ENCODE results near the gene AP3B1. TPM values are rescaled to one million over a fixed set of nuclear protein-coding genes. Genes with fewer than 3 reads are reported as not detected.

Gene AP3B1
- total and polyA plus RNA-seq, 2 donors (not counting 3 experiments of a cell fraction or from before 2014, with no cell fraction given), result 31.6 to 46.7 TPM

- POLR2A ChIA-PET, result no interaction called here
- dilution Hi-C loops (cut with MboI; ENCODE audit: extremely low pct_ligation_motif_present, low sequenced_read_pairs), result no loop called here
- no peak overlapping the region for H3K4me2 ChIP-seq (ENCODE audit: insufficient read depth, low read length)
- TF ChIP-seq MAX (IDR thresholded peaks at IDR 0.05; ENCODE audit: insufficient read depth, insufficient read length) (no peak), POLR2A (IDR thresholded peaks at IDR 0.05; ENCODE audit: low read depth, low read length) (no peak), MYC (IDR thresholded peaks at IDR 0.05; ENCODE audit: low read depth, low read length) (no peak), CTCF (IDR thresholded peaks at IDR 0.05; ENCODE audit: extremely low read depth in 1 of 2, insufficient read depth in 1 of 2, low read depth in 1 of 2, low read length in 2 of 2) (peak in 1 of 2 donors; percentile 15), GATA2 (IDR thresholded peaks at IDR 0.05; ENCODE audit: insufficient read depth, insufficient read length, low read depth, low read length) (no peak), EZH2 (IDR thresholded peaks at IDR 0.05; ENCODE audit: borderline replicate concordance, low read depth, low read length, severe bottlenecking) (no peak)
- no peaks in the 10 kb centered on the region for H3K27me3 ChIP-seq (ENCODE audit: control insufficient read depth in 2 of 2, insufficient read depth in 2 of 2, low read length in 2 of 2)
- no peak overlapping the region for H2AFZ ChIP-seq (ENCODE audit: low read depth, low read length)
- CTCF ChIA-PET, result interaction anchor here (0.6 to 2.2 kb wide), 11 partner anchors 9 to 141 kb away, joined by 3 to 8 read pairs (median 3); no protein-coding TSS in a partner anchor
- intact Hi-C loops (cut with micrococcal nuclease), result no loop called here
- FAIRE-seq, result no peak
- no peaks in the 10 kb centered on the region for H3K36me3 ChIP-seq (ENCODE audit: control insufficient read depth in 2 of 2, extremely low read depth in 1 of 2, insufficient read depth in 2 of 2, low read length in 2 of 2)
- DNase-seq (ENCODE audit: low read depth, low spot score), result no peak
- no peaks in the 10 kb centered on the region for H3K9me1 ChIP-seq (replicated peaks; ENCODE audit: control insufficient read depth, extremely low read depth, insufficient read depth, low read length)
- H4K20me1 ChIP-seq (replicated peaks; ENCODE audit: control insufficient read depth, extremely low read depth, insufficient read depth, low read length), result no peaks in the 10 kb centered on the region
- BruUV-seq (replicated peaks), result no TSS peak
- H3K9me3 ChIP-seq (replicated peaks; ENCODE audit: control insufficient read depth, insufficient read depth, low read length), result no peaks in the 10 kb centered on the region
- H3K79me2 ChIP-seq (ENCODE audit: control insufficient read depth, insufficient read depth, low read length), result no peaks in the 10 kb centered on the region
- H3K27ac ChIP-seq (ENCODE audit: insufficient read depth, low read depth, low read length), result no peak overlapping the region
- no peak overlapping the region for H3K4me3 ChIP-seq (replicated peaks in 1 of 3; ENCODE audit: insufficient read depth in 1 of 3, low read depth in 1 of 3, low read length in 3 of 3)
- no peaks in the 10 kb centered on the region for H3K4me1 ChIP-seq (ENCODE audit: control insufficient read depth, extremely low read depth, insufficient read depth, low read length)
- H3K9ac ChIP-seq (replicated peaks; ENCODE audit: extremely low read depth, insufficient read depth, low read length), result no peak overlapping the region
Measured at GRCh38 chr5:78127875-78128274, 166.6 kb downstream of the AP3B1 start.

- Histone ChIP-seq H3K27me3 (ENCODE audit: control insufficient read depth in 2 of 2, insufficient read depth in 2 of 2, low read length in 2 of 2) (no peaks in the 10 kb centered on the region), H4K20me1 (replicated peaks; ENCODE audit: control insufficient read depth, extremely low read depth, insufficient read depth, low read length) (no peaks in the 10 kb centered on the region), H3K79me2 (ENCODE audit: control insufficient read depth, insufficient read depth, low read length) (no peaks in the 10 kb centered on the region), H3K36me3 (ENCODE audit: control insufficient read depth in 2 of 2, extremely low read depth in 1 of 2, insufficient read depth in 2 of 2, low read length in 2 of 2) (no peaks in the 10 kb centered on the region), H3K9me1 (replicated peaks; ENCODE audit: control insufficient read depth, extremely low read depth, insufficient read depth, low read length) (no peaks in the 10 kb centered on the region), H3K9me3 (replicated peaks; ENCODE audit: control insufficient read depth, insufficient read depth, low read length) (no peaks in the 10 kb centered on the region), H3K27ac (ENCODE audit: insufficient read depth, low read depth, low read length) (no peak overlapping the region), H3K4me2 (ENCODE audit: insufficient read depth, low read length) (no peak overlapping the region), H2AFZ (ENCODE audit: low read depth, low read length) (no peak overlapping the region), H3K4me3 (replicated peaks in 1 of 3; ENCODE audit: insufficient read depth in 1 of 3, low read depth in 1 of 3, low read length in 3 of 3) (no peak overlapping the region), H3K4me1 (ENCODE audit: control insufficient read depth, extremely low read depth, insufficient read depth, low read length) (no peaks in the 10 kb centered on the region), H3K9ac (replicated peaks; ENCODE audit: extremely low read depth, insufficient read depth, low read length) (no peak overlapping the region)
- dilution Hi-C loops (cut with MboI; ENCODE audit: extremely low pct_ligation_motif_present, low sequenced_read_pairs), result no loop called here
- ChIA-PET POLR2A (no interaction called here), CTCF (interaction anchor here (1.0 kb wide), 1 partner anchor 11 kb away, joined by 3 read pairs; no protein-coding TSS in a partner anchor)
- intact Hi-C loops (cut with micrococcal nuclease), result no loop called here
- FAIRE-seq, result no peak
- TF ChIP-seq CTCF (IDR thresholded peaks at IDR 0.05; ENCODE audit: extremely low read depth in 1 of 2, insufficient read depth in 1 of 2, low read depth in 1 of 2, low read length in 2 of 2), result no peak
- no peak for TF ChIP-seq EZH2 (IDR thresholded peaks at IDR 0.05; ENCODE audit: borderline replicate concordance, low read depth, low read length, severe bottlenecking)
- TF ChIP-seq POLR2AphosphoS5 (IDR thresholded peaks at IDR 0.05; ENCODE audit: insufficient read depth, low read depth, low read length), result no peak
- no peak for TF ChIP-seq JUN (IDR thresholded peaks at IDR 0.05; ENCODE audit: borderline replicate concordance, insufficient read depth, insufficient read length, low read depth)
- TF ChIP-seq MAX (IDR thresholded peaks at IDR 0.05; ENCODE audit: insufficient read depth, insufficient read length), result no peak
- no peak for TF ChIP-seq MYC (IDR thresholded peaks at IDR 0.05; ENCODE audit: low read depth, low read length)
- no peak for TF ChIP-seq GATA2 (IDR thresholded peaks at IDR 0.05; ENCODE audit: insufficient read depth, insufficient read length, low read depth, low read length)
- no peak for TF ChIP-seq POLR2A (IDR thresholded peaks at IDR 0.05; ENCODE audit: low read depth, low read length)
- TF ChIP-seq FOS (IDR thresholded peaks at IDR 0.05; ENCODE audit: borderline replicate concordance, insufficient read depth, low read length), result no peak
- BruUV-seq (replicated peaks), result no TSS peak
- no peak for DNase-seq (ENCODE audit: low read depth, low spot score)
Measured at GRCh38 chr5:78126536-78126935, 168.0 kb downstream of the AP3B1 start.

Data from endothelial cell of umbilical vein (primary cell).